Small intestine (tissue), 7 donors: Measurements from ENCODE around the gene LCA5. TPM values are rescaled to one million over a fixed set of nuclear protein-coding genes. Genes with fewer than 3 reads are reported as not detected.
"Not testable (repeated sequence)": the region's sequence is repeated elsewhere in the genome, so short reads cannot be mapped to it uniquely, and the experiment has no call there.

Experiments
- DNase-seq, 2 donors: peaks; one replicate each; pipeline versions ENCODE4 v3.0.0 to v3.0.0-alpha.2; 2013
- FAIRE-seq: peaks from 2 replicates; lab custom pipeline; 2012; peaks lifted over from hg19 to GRCh38; lab: Jason Lieb, UNC
- H3K27ac ChIP-seq, 3 donors: one replicate each; pipeline ENCODE4 v1.5.1; 2013; ENCODE audit warnings: low read length in 2 of 3, mild to moderate bottlenecking in 2 of 3, control low read depth in 1 of 3, inconsistent platforms in 1 of 3, low read depth in 1 of 3, moderate library complexity in 1 of 3
- H3K27me3 ChIP-seq, 3 donors: one replicate each; pipeline ENCODE4 v1.6.1; 2013; ENCODE audit warnings: low read length in 3 of 3, inconsistent platforms in 1 of 3; ENCODE audit not compliant: control insufficient read depth in 3 of 3, insufficient read depth in 3 of 3
- H3K36me3 ChIP-seq, 3 donors: one replicate each; pipeline ENCODE4 v1.6.1; 2013; ENCODE audit warnings: low read length in 3 of 3, inconsistent platforms in 1 of 3, low read depth in 1 of 3, mild to moderate bottlenecking in 1 of 3, moderate library complexity in 1 of 3; ENCODE audit not compliant: control insufficient read depth in 3 of 3, insufficient read depth in 2 of 3
- H3K4me1 ChIP-seq, 3 donors: one replicate each; pipeline ENCODE4 v1.6.1; 2013; ENCODE audit warnings: low read length in 2 of 3, inconsistent platforms in 1 of 3, low read depth in 1 of 3, mild to moderate bottlenecking in 1 of 3, moderate library complexity in 1 of 3; ENCODE audit not compliant: control insufficient read depth in 3 of 3, insufficient read depth in 2 of 3
- H3K4me3 ChIP-seq, 3 donors: one replicate each; pipeline ENCODE4 v1.5.1; 2013; ENCODE audit warnings: low read length in 3 of 3, control low read depth in 1 of 3, inconsistent platforms in 1 of 3, low read depth in 1 of 3, mild to moderate bottlenecking in 1 of 3, moderate library complexity in 1 of 3
- H3K9me3 ChIP-seq, 2 donors: one replicate each; pipeline ENCODE4 v1.6.1; 2013; ENCODE audit warnings: low read depth in 1 of 2, low read length in 1 of 2; ENCODE audit not compliant: control insufficient read depth in 2 of 2, insufficient read depth in 1 of 2
- WGBS, 3 donors: extraction: QIAGEN DNeasy Blood & Tissue Kit; methylation state at CpG; one replicate each; pipeline ENCODE4 v1.1.7; 2013; 5-methylcytosine and 5-hydroxymethylcytosine counted together
- polyA plus RNA-seq, 4 donors: library from polyadenylated mRNA; stranded (reverse) in 3 of 4; unstranded in 1 of 4; fragments of 200-250 nt in 3 of 4; fragments of 120-200 nt in 1 of 4; gene quantifications; one replicate each; pipeline versions ENCODE4 v1.2.1 to v1.2.3, GENCODE V29; 2013
- donor health status: healthy with polysubstance abuse.
- donor health status: control.
- donor health status: control.
- donor health status: Bipolar disorder and iron deficiency.
- donor health status: healthy.

LCA5 gene
- polyA plus RNA-seq, 4 donors = 0.27 to 3.3 (median 1.1) TPM; not detected in 1

DNA sequence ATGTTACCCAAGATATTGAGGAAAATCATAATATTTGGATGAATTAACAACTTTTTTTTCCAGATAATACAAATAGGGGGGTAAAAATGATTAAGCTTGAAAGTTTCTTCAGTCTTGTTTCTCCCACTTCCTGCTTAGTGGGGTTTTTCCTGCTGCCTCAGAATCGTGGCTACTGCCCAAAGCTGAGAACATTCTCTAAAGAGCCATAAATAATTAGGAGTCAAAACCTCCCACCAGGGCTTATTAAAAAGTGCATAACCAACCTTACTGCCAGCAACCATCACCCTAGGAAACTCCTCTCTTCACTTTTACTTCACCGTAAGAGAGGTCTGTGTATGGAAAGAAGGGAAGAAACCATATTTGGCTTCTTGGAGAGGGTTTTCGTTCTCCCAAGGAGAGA lies 9.0 kb upstream of the LCA5 start:
- Histone ChIP-seq H3K4me1 (peaks cover 0 to 8% (median 8%) of the 10 kb centered on the region in 3 donors), H3K27ac (peak overlapping the region in 1 of 3 donors; percentile 57), H3K36me3 (peaks cover 0 to 7% (median 2%) of the 10 kb centered on the region in 3 donors), H3K9me3 (no peaks in the 10 kb centered on the region), H3K27me3 (no peaks in the 10 kb centered on the region), H3K4me3 (no peak overlapping the region)
- FAIRE-seq = no peak
- WGBS, 3 donors = 56 to 79% (median 69%) methylated on average over 3 of the region's 3 CpGs
- DNase-seq = no peak

- Histone ChIP-seq H3K4me1 (peaks cover 0 to 8% (median 8%) of the 10 kb centered on the region in 3 donors), H3K4me3 (peak overlapping the region in 1 of 3 donors; percentile 16), H3K9me3 (no peaks in the 10 kb centered on the region), H3K27me3 (no peaks in the 10 kb centered on the region), H3K36me3 (peaks cover 0 to 7% (median 0%) of the 10 kb centered on the region in 3 donors), H3K27ac (peak overlapping the region in 2 of 3 donors; percentile 62 to 71)
- DNase-seq (peak; percentile 84 to 91), FAIRE-seq (peak; percentile 55)
- WGBS, 3 donors = 5 to 9% (median 7%) methylated on average over 7 of the region's 7 CpGs
These were observed 7.8 kb upstream of the LCA5 start for GRCh38 chr6:79544939-79545450.

DNA sequence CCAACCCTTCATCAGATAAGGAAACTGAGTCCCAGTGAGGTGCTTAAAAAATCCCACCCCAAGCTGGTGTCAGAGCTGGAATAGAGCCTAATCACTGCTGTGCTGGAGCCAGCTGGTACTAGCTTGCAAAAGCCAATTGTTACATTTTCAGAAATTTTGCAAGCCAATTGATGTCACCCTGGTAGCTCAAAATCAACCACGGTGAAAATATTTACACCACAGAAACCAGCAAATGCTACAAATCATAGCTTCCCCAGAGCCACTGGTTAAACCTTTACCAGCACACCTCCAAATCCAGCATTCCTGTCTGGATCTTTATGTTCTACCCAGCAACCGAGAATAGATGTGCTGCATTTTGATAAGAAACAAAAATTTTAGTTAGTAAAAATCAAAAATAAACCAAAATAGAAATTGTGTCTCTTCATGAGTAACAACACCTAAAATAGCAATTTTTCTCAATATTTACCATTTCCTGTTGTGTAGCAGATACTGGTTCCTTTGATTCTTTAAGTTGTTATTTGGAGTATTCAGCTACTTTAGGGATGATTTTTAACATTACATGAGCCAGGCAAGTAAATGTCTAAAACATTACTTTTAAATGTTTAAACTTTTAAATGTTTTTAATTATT lies 7.2 kb upstream of the LCA5 start:
- no peak for FAIRE-seq
- no peak for DNase-seq
- H3K4me1 ChIP-seq = peaks cover 0 to 8% (median 8%) of the 10 kb centered on the region in 3 donors
- H3K9me3 ChIP-seq = no peaks in the 10 kb centered on the region
- no peak overlapping the region for H3K4me3 ChIP-seq
- H3K27me3 ChIP-seq = no peaks in the 10 kb centered on the region
- 56 to 67% (median 56%) methylated on average over 2 of the region's 2 CpGs for WGBS, 3 donors
- H3K36me3 ChIP-seq = peaks cover 0 to 7% (median 0%) of the 10 kb centered on the region in 3 donors
- peak overlapping the region in 2 of 3 donors; percentile 62 to 84 for H3K27ac ChIP-seq

DNA sequence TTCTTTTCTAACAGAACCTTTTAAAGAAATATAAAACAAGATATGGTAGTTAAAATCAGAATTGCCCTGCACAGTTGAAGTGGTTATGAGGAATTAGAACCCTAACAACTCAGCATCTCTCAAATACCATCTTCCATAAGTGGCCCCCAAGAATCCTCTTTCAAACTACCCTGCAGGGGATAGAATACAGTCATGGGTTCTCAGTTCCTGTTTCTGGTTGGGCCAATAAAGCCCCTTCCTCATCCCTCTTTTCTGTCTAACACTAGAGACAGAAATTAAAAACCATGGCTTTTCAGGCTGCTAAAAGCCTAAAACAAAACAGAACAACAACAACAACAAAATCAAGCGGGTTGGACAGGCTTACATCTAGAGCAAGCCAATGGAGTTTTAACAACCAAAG lies 6.7 kb upstream of the LCA5 start:
- no peak overlapping the region for H3K4me3 ChIP-seq
- 93 to 98% (median 96%) methylated on average over 1 of the region's 1 CpG for WGBS, 3 donors
- no peaks in the 10 kb centered on the region for H3K9me3 ChIP-seq
- peaks cover 0 to 8% (median 8%) of the 10 kb centered on the region in 3 donors for H3K4me1 ChIP-seq
- peaks cover 0 to 7% (median 0%) of the 10 kb centered on the region in 3 donors for H3K36me3 ChIP-seq
- no peaks in the 10 kb centered on the region for H3K27me3 ChIP-seq
- peak overlapping the region in 2 of 3 donors; percentile 62 to 84 for H3K27ac ChIP-seq
- FAIRE-seq = no peak
- no peak for DNase-seq

- Histone ChIP-seq H3K4me1 (peaks cover 0 to 8% (median 8%) of the 10 kb centered on the region in 3 donors), H3K9me3 (no peaks in the 10 kb centered on the region), H3K36me3 (peaks cover 0 to 7% (median 0%) of the 10 kb centered on the region in 3 donors), H3K27ac (no peak overlapping the region), H3K4me3 (no peak overlapping the region), H3K27me3 (no peaks in the 10 kb centered on the region)
- no peak for DNase-seq
- FAIRE-seq = no peak
- WGBS, 3 donors = 73 to 88% (median 82%) methylated on average over 1 of the region's 1 CpG
These were observed 6.2 kb upstream of the LCA5 start for GRCh38 chr6:79543411-79543810.

- H3K27ac ChIP-seq = peak overlapping the region; percentile 20 to 92 (median 54)
- 11 to 36% (median 21%) methylated on average over 14 of the region's 14 CpGs for WGBS, 3 donors
- FAIRE-seq (no peak), DNase-seq (peak; percentile 44 to 49)
- H3K27me3 ChIP-seq = no peaks in the 10 kb centered on the region
- peak overlapping the region in 2 of 3 donors; percentile 91 to 93 for H3K4me3 ChIP-seq
- no peaks in the 10 kb centered on the region for H3K4me1 ChIP-seq
- no peaks in the 10 kb centered on the region for H3K36me3 ChIP-seq
- H3K9me3 ChIP-seq = no peaks in the 10 kb centered on the region
These were observed 1.1 kb upstream of the LCA5 start for GRCh38 chr6:79538106-79538971.

DNA sequence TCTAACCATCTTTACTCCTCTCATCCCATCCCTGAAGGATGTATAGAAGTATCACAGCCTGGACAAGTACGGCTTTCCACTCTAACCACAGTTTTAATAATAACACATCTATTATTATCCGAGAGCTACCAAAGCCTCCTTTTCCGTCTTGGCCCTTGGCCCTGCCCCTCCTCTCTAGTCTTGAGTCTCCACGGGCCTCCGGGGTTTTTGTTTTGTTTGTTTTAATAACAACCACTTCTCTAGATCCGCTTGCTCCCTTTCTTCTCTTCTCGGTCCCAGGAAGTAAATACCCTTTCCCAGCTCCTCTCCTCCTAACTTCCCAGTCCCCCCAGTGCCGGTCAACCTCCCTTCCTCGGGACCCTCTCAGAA lies 661 bp downstream of the LCA5 start:
- FAIRE-seq (no peak), DNase-seq (peak in 1 of 2 donors; percentile 17)
- Histone ChIP-seq H3K4me1 (no peaks in the 10 kb centered on the region), H3K36me3 (no peaks in the 10 kb centered on the region), H3K9me3 (no peaks in the 10 kb centered on the region), H3K4me3 (peak overlapping the region; percentile 68 to 93 (median 91)), H3K27me3 (no peaks in the 10 kb centered on the region), H3K27ac (peak overlapping the region; percentile 63 to 95 (median 92))
- WGBS, 3 donors = 1 to 5% (median 3%) methylated on average over 9 of the region's 9 CpGs

DNA sequence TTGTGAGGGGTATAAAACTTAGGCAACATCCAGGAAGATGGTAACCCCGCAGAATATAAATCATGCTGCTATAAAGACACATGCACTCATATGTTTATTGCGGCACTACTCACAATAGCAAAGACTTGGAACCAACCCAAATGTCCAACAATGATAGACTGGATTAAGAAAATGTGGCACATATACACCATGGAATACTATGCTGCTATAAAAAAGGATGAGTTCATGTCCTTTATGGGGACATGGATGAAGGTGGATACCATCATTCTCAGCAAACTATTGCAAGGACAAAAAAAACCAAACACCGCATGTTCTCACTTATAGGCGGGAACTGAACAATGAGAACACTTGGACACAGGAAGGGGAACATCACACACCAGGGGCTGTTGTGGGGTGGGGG lies 7.7 kb downstream of the LCA5 start:
- 88 to 98% (median 93%) methylated on average over 4 of the region's 4 CpGs for WGBS, 3 donors
- not testable (repeated sequence) for H3K9me3 ChIP-seq, FAIRE-seq, H3K27ac ChIP-seq, H3K27me3 ChIP-seq, H3K36me3 ChIP-seq, DNase-seq, H3K4me1 ChIP-seq, H3K4me3 ChIP-seq
